ENCODE measurements around the gene ELFN1.

The ELFN1 gene

GRCh38 chr7:1693991-1694524 is 24.0 kb downstream of the ELFN1 start:
- no peak overlapping the region for H3K4me3 ChIP-seq (ENCODE audit: low read depth, low read length)
- TF ChIP-seq CTCF (IDR thresholded peaks at IDR 0.05; ENCODE audit: low read depth, low read length): no peak

- H3K4me3 ChIP-seq (ENCODE audit: low read depth, low read length): no peak overlapping the region
- no peak for TF ChIP-seq CTCF (IDR thresholded peaks at IDR 0.05; ENCODE audit: low read depth, low read length)
These were observed 24.8 kb downstream of the ELFN1 start for GRCh38 chr7:1694611-1695511.

- H3K4me3 ChIP-seq (ENCODE audit: low read depth, low read length): no peak overlapping the region
- no peak for TF ChIP-seq CTCF (IDR thresholded peaks at IDR 0.05; ENCODE audit: low read depth, low read length)
These were observed 25.9 kb downstream of the ELFN1 start for GRCh38 chr7:1695800-1696454.

GRCh38 chr7:1696671-1697498 is 26.8 kb downstream of the ELFN1 start:
- H3K4me3 ChIP-seq (ENCODE audit: low read depth, low read length): no peak overlapping the region
- no peak for TF ChIP-seq CTCF (IDR thresholded peaks at IDR 0.05; ENCODE audit: low read depth, low read length)

- no peak overlapping the region for H3K4me3 ChIP-seq (ENCODE audit: low read depth, low read length)
- no peak for TF ChIP-seq CTCF (IDR thresholded peaks at IDR 0.05; ENCODE audit: low read depth, low read length)
These were observed 27.5 kb downstream of the ELFN1 start for GRCh38 chr7:1697499-1698125.

DNA sequence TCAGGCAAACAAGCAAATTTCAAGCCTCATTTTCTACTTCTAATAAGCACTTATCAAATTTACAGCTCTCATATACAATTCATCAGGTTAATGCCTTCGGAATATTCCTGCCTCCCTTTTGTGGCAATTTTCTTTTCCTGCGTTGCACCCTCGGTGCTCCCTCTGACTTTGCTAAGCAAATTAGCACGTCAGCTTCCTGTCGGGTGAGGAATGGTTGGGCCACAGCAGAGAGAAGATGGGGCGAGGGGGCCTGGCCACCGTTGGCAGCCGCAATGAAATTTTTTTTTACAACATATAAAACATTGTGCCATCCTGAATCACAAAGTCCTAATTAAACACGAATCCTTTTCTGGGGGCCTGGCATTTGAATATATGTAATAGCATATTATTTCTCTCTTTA is 28.1 kb downstream of the ELFN1 start:
- TF ChIP-seq CTCF (IDR thresholded peaks at IDR 0.05; ENCODE audit: low read depth, low read length): no peak
- no peak overlapping the region for H3K4me3 ChIP-seq (ENCODE audit: low read depth, low read length)
